EL (cell line): ENCODE data around the gene KLF4.
A peak's percentile ranks its signal among the peaks of the same experiment; 100 is the strongest.
"Not testable (repeated sequence)": the region's sequence is repeated elsewhere in the genome, so short reads cannot be mapped to it uniquely, and the experiment has no call there.

Source experiments
- DNase-seq: peaks from one replicate; pipeline ENCODE4 v3.0.0-alpha.2; 2016

KLF4 gene

DNA sequence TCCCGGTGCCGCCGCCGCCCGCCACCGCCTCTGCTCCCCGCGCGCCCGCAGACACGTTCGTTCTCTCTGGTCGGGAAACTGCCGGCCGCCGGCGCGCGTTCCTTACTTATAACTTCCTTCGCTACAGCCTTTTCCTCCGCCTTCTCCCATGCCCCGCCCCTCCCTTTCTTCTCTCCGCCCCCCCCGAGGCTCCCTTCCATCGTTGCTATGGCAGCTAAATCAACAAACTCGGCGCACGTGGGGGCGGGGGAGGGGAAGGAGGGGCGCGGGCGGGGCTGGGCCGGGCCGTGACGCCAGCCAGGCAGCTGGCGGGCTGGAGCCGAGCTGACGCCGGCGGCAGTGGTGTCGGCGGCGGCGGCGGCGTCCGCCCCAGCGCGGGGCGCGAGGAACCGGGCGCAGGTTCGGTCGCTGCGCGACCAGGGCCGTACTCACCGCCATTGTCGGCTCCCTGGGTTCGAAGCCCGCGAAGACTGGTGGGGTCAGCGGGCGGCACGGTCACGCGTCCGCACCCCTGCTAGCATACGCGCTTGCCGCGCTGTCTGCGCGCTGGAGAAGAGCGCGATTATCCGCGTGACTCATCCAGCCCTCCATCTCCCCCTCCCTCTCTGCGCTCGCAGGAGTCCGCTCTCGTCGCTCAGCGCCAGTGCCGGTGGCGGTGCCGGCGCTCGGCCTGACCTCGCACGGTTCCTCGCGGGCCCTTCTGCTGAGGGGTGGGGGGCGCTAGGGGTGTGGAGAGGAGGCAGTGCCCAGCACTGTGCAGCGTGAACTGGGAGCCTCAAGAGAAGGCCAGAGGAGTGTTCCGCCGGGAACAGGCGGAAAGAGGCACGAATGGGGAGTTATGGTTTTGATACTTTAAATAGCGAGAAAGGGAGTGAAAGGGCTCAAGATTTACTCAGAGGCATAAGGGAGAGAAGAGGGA is at the start of gene KLF4:
KLF4 (minus strand) TSS at position 83 of the 919 bp plus-strand sequence. CDS start 597 bp downstream, outside the sequence.
- DNase-seq: peak; percentile 95

DNA sequence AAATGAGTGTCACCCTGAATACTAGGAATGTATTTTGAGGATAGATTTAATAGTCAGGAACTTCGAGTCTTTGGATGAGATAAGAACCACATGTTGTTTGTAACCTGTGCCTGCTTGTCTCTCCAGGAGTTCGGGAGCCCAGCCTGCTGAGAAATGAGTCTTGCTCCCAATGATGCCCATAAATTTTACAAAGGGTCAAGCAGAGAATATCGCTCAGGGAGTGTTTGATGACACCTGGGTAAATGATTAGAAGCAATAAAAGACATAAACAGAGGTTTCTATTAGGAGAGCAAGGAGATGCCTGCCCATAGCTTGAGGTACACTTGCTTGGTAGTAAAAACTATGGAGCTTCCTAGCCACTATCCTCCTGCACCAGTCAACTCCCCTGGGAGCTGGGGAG is 46.9 kb upstream of the KLF4 start:
- no peak for DNase-seq

DNA sequence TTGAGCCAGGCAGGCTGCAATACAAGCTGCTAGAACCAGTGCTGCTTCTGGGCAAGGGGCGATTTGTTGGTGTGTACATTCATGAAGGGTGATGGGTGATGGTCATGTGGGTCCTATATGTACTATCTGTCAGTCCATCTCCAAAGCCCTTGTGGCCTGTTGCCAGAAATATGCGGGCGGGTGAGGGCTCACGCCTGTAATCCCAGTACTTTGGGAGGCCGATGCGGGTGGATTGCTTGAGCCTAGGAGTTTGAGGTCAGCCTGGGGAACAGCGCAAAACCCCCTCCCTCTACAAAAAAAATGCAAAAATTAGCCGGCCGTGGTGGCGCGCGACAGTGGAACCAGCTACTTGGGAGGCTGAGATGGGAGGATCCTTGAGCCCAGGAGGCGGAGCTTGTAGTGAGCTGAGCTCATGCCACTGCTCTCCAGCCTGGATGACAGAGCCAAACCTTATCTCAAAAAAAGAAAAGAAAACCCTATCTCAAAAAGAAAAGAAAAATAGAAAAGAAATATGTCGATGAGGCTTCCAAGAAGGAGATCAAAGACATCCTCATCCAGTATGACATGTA is 45.0 kb upstream of the KLF4 start:
- no peak for DNase-seq

DNA sequence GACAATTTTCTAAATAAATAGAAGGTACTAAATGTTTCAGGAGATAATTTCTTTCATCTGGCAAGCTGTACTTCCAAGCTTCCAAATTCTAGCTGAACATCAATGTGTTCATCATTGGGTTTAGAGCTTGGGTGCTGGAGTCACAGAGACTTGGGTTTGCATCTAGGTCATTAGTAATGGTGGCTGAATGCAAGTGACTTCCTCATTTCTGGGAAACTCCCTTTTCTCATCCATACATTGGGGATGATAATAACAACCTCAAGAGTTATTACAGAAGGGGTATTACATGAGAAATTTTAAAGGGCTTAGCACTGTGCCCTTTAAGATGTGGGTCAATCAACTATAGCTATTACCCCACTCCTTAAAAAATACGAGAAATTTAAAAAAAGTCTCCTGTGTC is 41.1 kb upstream of the KLF4 start:
- no peak for DNase-seq

DNA sequence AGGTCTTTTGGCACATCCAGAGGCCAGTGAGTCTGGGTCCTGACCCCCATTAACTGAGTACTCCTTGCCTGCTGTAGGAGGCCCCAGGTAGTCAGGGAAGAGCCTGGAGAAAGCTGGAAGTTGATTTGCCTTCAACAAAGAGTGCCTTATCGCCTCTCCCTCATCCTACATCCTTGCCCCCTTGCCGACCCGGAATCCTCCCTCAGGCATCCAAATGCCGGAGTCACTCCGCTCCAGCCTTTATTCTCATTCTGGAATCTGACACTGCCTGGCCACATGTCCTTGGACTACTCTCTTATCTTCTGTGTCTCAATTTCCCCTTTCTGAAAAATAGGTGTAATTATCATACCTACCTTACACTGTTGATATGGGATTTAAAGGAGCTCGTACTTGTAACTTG is 39.1 kb upstream of the KLF4 start:
- no peak for DNase-seq

DNA sequence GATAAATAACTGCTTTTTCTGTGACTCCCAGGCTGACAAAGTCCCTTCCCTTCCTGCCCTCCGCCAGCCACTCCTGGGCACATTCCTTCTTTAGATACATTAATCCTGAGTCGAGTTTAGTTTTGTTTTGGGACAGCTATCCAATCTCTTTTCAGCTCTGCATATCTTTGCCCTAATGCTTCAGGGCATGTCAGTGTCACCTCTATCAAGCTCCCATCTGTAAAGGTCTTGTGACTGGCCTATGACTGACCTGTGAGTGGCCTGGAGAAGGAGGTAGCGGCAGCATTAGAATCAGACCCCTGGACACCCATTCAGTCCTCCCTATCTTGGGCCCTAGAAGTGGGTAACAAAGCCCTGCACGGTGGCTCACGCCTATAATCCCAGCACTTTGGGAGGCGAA is 34.0 kb upstream of the KLF4 start:
- DNase-seq: no peak

DNA sequence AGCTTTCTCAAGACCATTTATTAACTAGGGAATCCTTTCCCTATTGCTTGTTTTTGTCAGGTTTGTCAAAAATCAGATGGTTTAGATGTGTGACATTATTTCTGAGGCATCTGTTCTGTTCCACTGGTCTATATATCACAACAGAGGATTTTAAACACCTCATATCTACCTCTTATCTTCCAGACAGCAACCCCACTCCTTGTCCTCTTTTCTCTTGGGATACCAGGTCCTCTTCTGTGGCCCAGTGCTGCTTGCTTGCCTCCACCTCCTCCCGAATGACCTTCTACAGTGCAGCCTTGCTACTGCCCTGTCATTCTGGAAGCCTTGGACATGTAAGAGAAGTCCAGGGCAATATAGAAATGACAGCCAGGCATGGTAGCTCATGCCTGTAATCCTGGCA is 30.6 kb upstream of the KLF4 start:
- DNase-seq: no peak

DNA sequence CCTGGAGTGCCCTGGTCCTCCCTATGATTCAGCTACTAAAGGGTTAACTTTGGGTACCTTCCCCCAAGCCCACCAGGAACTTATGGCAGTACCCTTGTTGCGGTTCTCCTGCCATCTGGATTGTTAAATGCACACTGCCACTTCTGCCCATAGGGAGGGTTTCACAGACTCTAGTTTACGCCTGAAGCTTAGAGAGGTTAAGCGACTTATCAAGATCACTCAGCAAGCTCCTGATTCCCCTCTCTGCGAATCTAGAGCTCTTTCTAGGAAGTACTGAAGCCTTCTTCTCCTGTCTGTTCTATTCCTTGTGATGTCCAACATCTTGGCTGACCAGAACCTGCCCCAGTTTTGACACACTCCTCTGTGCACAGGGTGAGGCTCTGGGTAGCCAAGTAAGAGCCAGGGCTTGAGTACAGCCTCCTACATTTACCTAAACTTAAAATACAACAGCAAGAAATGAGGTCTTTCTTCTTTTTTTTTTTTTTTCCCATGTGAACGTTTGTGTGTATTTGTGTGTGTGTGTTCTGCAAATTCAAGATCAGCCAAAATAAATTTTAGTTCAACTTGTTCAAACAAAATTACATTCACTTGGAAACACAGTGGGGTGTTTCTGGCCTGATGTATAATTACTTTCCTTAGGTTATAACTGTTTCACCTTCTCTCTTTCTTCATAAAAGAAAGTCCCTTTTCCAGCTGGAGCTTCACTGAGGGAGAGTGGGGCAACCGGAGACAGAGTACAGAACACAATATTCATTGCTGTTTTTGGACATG is 28.7 kb upstream of the KLF4 start:
- no peak for DNase-seq

DNA sequence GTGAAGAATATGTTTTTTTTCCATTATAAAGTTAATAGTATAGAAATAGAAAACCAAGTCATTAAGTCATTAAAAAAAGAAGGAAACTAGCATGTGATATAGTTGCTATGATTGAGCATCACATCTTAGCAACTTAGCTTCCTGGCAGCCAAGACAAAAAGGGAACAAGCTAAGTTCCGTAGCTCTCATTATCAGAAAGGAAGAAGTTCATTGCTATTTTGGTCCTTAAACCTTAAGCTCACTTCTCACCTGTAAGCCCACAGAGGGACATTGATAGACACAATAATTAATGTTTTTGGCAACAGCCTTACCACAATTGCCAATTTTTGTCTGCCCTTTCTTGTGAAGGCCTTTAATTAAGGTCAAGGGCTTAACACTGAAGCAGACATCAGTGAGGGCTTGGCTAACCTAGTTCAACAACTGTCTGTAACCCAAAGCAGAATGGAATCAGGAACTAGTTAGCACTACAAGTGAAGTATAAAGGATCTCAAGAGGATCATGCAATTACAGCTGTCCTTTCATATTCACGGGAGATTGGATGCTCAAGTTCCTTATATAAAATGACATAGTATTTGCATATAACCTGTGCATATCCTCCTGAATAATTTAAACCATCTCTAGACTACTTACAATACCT is 24.0 kb upstream of the KLF4 start:
- DNase-seq: no peak

DNA sequence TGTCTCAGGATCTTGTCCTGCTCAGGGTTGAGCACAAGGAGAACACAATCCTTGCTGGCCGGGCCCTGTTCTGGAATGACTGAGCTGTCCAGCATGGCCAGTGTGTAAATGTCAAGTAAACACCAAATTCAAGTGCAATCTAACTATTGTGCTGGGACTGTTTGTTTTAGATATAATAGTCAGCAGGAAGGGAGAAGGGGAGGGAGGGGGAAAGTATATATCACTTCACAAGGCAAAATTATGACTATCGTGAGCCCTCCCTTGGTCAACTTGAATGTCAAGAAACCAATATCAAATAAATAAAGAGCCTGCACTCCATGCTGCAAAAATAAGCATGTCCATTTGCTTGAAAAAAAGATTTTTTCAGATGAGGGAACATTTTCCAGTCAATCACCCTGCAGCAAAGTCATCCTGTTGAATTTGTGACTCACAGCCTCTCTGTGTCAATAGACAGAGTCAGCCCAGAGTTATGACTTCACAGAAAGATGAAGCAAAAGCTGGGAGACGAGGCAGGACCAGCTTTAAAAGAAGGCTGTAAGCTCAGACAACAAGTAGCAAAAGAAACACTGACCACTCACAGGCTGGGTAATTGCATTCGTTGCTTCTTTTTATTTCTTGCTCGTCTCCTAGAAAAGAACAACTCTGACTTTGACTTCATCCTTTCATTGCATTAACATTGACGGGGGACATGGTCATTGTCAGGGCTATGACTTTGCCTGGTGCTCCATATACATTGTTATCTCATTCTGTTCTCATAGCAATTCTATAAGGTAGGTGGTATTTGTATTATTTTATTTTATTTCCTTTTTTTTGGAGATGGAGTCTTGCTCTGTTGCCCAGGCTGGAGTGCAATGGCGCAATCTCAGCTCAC is 15.3 kb upstream of the KLF4 start:
- peak; percentile 80 for DNase-seq

DNA sequence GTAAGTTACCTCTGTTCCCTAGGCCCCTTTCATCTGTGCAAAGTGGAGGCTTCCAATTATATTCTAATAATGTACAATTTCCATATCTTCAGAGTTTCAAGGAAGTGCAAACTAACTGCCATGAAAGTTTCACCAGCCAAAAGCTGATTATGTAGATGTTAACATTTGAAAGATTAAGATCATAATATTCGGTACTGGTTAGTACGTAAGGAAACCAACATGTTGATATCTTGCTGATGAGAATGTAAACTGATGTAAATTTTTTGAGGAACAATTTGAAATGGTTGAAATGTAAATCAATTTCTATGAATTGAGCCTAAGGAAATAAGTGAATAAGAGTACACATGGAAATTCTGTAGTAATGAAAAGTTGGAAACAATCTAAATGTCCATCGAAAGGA is 12.9 kb upstream of the KLF4 start:
- no peak for DNase-seq

DNA sequence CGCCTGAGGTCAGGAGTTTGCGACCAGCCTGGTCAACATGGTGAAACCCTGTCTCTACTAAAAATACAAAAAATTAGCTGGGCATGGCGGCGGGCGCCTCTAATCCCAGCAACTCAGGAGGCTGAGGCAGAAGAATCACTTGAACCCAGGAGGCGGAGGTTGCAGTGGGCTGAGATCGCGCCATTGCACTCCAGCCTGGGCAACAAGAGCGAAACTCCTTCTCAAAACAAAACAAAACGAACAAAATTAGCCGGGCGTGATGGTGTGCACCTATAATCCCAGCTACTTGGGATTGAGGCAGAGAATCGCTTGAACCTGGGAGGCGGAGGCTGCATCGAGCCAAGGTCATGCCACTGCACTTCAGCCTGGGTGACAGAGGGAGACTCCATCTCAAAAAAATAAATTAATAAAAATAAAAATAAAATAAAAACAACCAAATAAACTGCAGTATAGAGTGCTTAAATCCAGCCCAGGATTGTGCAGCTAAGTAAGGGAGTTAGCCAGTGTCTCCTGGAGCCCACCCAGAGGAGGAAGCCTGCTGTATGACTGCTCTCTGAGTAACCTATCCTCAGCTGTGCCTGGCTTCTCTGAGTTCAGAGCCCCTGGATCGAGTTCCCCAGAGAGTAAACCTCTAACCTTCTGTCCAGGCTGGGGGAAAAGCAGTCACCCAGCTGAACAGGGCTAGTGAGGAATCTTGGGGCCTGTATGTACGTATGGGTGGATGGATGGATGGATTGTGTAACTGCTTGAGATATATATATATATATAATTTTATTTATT is 11.0 kb upstream of the KLF4 start:
- not testable (repeated sequence) for DNase-seq

DNA sequence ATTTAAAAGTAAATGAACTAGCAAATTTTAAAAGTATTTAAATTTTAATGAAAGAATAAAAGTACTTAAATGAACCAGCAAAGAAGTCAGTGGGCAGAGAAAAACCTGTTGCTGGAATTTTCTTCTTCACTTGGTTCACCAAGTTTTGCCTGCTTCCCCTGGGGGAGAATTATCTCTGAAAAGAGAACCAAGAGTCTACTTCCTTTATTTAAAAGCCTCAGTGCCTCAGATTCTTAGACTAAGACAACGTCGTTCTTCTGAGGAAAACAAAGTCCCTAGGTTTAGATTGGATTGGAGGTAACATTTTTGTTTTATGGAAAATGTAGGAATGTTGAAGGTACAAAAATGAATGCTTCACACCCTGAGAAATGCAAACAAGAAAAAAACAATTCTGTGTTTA is 7.4 kb upstream of the KLF4 start:
- DNase-seq: no peak

DNA sequence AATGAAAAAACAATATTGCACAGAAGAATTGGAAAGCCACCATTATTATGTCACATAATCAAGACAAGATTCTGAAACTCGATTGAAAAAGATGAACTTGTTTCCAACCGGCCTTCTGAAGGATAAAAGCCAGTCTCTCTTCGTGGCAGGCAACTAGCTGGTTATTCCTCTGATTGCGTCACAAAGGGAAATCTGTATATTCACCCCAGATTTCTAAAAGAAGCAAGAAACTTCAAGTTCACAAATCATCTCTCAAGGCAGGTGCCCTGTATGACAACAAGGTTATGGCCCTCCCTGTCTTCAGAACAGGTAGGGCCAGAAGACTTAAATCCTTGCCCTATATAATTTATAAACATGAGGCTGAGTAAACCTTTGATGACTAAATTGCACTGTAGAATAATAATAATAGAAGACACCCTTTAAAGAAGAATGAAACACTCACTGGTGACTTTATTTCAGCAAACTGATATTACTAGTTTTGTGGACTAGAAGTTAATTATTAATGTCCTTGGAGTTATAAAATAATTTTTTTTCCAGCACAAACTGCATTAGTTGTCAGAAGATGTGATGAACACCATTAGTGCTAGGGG is 2.9 kb upstream of the KLF4 start:
- no peak for DNase-seq

DNA sequence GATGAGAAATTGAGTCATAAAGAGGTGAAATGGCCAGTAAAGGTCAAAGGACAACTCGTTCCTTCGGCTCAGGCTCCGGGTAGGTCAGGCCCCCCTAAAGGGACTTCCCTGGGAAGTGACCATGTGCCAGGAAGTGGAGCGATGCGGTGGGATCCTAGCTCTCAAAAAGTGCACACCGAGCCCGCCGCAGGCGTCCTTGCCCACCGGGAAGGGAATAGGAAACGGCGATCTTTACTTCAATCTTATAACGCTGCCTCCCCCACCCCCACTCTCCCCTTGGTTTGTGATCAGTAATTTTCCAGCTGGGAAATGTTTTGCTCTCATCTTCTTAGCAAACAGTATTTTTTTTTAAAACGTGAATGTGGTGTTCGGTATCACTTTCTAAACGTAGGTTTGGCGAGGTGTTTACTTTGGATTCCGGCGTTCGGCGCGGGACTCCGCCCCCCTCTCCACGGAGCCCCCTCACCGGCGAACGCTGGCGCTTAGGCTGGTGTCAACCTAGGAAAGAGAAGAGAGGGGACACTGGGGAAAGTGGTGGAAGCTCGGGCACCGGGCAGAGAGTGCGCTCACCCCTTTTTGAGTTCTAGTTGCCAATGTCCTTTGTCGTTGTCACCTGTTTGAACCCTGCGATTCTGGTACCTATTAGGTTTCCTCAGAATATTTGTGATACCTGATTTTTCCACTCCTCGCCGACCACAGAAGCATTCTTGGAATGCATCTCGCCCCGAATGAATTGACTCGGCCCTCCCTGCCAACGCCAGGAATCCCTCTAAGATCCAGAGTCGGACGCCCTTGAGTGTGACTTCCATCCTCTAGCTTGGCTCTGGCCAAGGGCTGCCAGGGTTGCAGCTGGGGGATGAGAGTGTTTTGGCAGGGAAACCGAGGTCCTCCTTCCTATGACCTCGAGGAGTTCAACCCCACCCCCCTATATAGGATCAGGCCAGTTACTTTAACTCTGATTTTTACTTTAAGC is 1.8 kb upstream of the KLF4 start:
- no peak for DNase-seq

DNA sequence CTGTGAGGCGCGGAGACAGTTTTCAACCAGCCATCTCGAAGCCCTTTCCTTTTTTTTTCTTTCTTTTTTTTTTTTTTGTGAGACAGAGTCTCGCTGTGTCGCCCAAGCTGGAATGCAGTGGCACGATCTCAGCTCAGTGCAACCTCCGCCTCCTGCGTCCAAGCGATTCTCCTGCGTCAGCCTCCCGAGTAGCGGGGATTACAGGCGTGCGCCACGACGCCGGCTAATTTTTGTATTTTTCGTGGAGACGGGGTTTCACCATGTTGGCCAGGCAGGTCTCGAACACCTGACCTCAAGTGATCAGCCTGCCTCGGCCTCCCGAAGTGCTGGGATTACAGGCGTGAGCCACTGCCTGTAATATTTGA is 1.0 kb upstream of the KLF4 start:
- not testable (repeated sequence) for DNase-seq

DNA sequence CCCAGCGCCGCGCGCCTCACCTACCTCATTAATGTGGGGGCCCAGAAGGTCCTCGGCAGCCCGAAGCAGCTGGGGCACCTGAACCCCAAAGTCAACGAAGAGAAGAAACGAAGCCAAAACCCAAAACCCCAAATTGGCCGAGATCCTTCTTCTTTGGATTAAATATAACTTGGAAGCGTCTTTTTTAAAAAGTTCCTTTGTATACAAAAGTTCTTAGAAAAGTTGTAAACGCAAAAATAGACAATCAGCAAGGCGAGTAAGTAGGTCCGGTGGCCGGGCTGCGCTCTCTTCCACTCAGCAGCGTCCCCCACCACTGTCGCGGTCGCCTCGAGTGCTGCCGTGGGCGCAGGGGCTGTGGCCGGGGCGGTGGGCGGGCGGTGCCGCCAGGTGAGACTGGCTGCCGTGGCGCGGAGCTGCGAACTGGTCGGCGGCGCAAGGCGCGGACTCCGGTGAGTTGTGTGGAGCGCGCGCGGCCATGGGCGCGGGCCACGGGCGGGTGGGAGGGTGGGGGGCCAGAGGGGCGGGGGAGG is 360 bp downstream of the KLF4 start:
- DNase-seq: no peak

DNA sequence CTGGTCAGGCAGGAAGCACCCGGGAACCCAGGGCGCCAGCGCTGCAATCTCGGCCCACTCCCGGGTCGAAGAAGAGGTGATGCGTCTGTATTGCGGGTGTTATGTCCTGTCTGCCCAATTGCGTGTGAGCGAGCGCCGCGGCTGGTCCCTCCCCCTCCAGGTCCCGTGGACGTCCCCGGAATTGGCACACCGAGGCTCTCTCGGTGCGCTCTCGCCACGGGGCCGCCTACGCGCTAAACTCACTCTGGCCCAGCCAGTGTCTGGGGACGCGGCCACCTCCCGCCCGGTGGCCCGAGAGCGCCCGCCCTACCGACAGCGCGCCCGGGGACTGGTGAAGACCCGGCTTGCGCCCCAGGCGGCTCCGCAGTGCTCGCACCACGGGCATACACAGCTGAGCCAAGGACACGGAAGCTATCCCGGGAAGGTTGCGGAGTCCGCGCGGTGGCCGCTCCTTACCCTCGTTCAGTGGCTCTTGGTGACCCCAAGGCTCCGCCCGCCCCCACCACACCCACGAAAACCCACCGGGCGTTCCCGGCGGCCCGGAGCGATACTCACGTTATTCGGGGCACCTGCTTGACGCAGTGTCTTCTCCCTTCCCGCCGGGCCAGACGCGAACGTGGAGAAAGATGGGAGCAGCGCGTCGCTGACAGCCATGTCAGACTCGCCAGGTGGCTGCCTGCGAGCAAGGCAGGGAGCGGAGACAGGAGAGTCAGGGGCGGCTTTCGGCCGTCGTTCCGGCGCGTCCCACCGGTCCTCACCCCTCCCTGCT is 1.0 kb downstream of the KLF4 start:
- peak; percentile 62 for DNase-seq
